DOHH2 (cell line): Measurements from ENCODE around the gene WNK1.
"Not testable (repeated sequence)": the region's sequence is repeated elsewhere in the genome, so short reads cannot be mapped to it uniquely, and the experiment has no call there.

ENCODE experiments used
- H3F3A ChIP-seq: fragments of 200-600 bp; sonication (generic), shearing (Covaris generic); 2 replicates; pipeline ENCODE4 v1.6.0; 2016; ENCODE audit warnings: antibody characterized with exemption, mild to moderate bottlenecking; ENCODE audit not compliant: control insufficient read depth, insufficient read depth
- H3K27ac ChIP-seq: fragments of 200-600 bp; sonication (generic); 2 replicates; pipeline ENCODE4 v1.5.1; 2014; ENCODE audit warnings: low read depth, mild to moderate bottlenecking, low read length, moderate library complexity
- H3K27me3 ChIP-seq: fragments of 200-600 bp; sonication (generic); 2 replicates; pipeline ENCODE4 v1.6.1; 2014; ENCODE audit warnings: mild to moderate bottlenecking, low read length, mixed read lengths; ENCODE audit not compliant: control insufficient read depth
- H3K36me3 ChIP-seq: fragments of 200-600 bp; sonication (generic); 2 replicates; pipeline ENCODE4 v1.6.1; 2014; ENCODE audit warnings: mild to moderate bottlenecking, low read length, moderate library complexity, mixed read lengths; ENCODE audit not compliant: control insufficient read depth
- H3K4me1 ChIP-seq: fragments of 200-600 bp; sonication (generic); 2 replicates; pipeline ENCODE4 v1.6.1; 2014; ENCODE audit warnings: mild to moderate bottlenecking, low read length, mixed read lengths; ENCODE audit not compliant: control insufficient read depth
- H3K4me2 ChIP-seq: fragments of 200-600 bp; sonication (generic); 2 replicates; pipeline ENCODE4 v1.6.0; 2014; ENCODE audit warnings: mild to moderate bottlenecking, low read length, moderate library complexity
- H3K4me3 ChIP-seq: fragments of 200-600 bp; sonication (generic); 2 replicates; pipeline ENCODE4 v1.5.1; 2014; ENCODE audit warnings: mild to moderate bottlenecking, low read length, mixed read lengths
- H3K79me2 ChIP-seq: fragments of 200-600 bp; sonication (generic); 2 replicates; pipeline ENCODE4 v1.6.1; 2014; ENCODE audit warnings: mild to moderate bottlenecking, low read length, mixed read lengths; ENCODE audit not compliant: control insufficient read depth
- H3K9me2 ChIP-seq: fragments of 200-600 bp; sonication (generic); replicated peaks from 2 replicates; pipeline ENCODE4 v1.6.1; 2014; ENCODE audit warnings: mild to moderate bottlenecking, low read length, mixed read lengths; ENCODE audit not compliant: control insufficient read depth
- H3K9me3 ChIP-seq: fragments of 200-600 bp; sonication (generic); 2 replicates; pipeline ENCODE4 v1.6.1; 2014; ENCODE audit warnings: antibody characterized with exemption, low read length, mixed read lengths; ENCODE audit not compliant: control insufficient read depth, insufficient read depth
- H4K20me1 ChIP-seq: fragments of 200-600 bp; sonication (generic); 2 replicates; pipeline ENCODE4 v1.6.0; 2014; ENCODE audit warnings: low read depth, mild to moderate bottlenecking, antibody characterized with exemption, low read length, moderate library complexity; ENCODE audit not compliant: control insufficient read depth, insufficient read depth
- EZH2phosphoT487 ChIP-seq: fragments of 200-600 bp; sonication (generic); IDR thresholded peaks from 2 replicates; pipeline ENCODE4 v1.6.1; 2017; ENCODE audit warnings: borderline replicate concordance, mild to moderate bottlenecking, antibody characterized with exemption, low read length, moderate library complexity, mixed read lengths
- TF ChIP-seq, protein P1 (sequence below): fragments of 200-600 bp; sonication (generic); IDR thresholded peaks from one replicate; pipeline ENCODE4 v1.5.1; 2014; ENCODE audit warnings: antibody characterized with exemption, mild to moderate bottlenecking, low read depth, low read length; ENCODE audit not compliant: poor library complexity, severe bottlenecking

The WNK1 gene

GRCh38 chr12:848173-848865 is 95.9 kb downstream of the WNK1 start:
- Histone ChIP-seq H3K9me2 (no peaks in the 10 kb centered on the region), H3K9me3 (no peaks in the 10 kb centered on the region), H3K4me1 (peaks cover 4% of the 10 kb centered on the region; the same call in 1 of the 2 replicates), H3K36me3 (peaks cover 11% of the 10 kb centered on the region), H4K20me1 (0 out of 2 replicates have a peak, but pooled peaks cover 3% of the 10 kb centered on the region), H3K4me2 (no peak overlapping the region), H3K27ac (no peak overlapping the region), H3K79me2 (peaks cover 47% of the 10 kb centered on the region), H3K27me3 (no peaks in the 10 kb centered on the region), H3K4me3 (no peak overlapping the region), H3F3A (0 out of 2 replicates have a peak, but pooled peaks cover 5% of the 10 kb centered on the region)
- TF ChIP-seq, protein P1, sequence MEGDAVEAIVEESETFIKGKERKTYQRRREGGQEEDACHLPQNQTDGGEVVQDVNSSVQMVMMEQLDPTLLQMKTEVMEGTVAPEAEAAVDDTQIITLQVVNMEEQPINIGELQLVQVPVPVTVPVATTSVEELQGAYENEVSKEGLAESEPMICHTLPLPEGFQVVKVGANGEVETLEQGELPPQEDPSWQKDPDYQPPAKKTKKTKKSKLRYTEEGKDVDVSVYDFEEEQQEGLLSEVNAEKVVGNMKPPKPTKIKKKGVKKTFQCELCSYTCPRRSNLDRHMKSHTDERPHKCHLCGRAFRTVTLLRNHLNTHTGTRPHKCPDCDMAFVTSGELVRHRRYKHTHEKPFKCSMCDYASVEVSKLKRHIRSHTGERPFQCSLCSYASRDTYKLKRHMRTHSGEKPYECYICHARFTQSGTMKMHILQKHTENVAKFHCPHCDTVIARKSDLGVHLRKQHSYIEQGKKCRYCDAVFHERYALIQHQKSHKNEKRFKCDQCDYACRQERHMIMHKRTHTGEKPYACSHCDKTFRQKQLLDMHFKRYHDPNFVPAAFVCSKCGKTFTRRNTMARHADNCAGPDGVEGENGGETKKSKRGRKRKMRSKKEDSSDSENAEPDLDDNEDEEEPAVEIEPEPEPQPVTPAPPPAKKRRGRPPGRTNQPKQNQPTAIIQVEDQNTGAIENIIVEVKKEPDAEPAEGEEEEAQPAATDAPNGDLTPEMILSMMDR = no peak
- no peak for TF ChIP-seq EZH2phosphoT487

DNA sequence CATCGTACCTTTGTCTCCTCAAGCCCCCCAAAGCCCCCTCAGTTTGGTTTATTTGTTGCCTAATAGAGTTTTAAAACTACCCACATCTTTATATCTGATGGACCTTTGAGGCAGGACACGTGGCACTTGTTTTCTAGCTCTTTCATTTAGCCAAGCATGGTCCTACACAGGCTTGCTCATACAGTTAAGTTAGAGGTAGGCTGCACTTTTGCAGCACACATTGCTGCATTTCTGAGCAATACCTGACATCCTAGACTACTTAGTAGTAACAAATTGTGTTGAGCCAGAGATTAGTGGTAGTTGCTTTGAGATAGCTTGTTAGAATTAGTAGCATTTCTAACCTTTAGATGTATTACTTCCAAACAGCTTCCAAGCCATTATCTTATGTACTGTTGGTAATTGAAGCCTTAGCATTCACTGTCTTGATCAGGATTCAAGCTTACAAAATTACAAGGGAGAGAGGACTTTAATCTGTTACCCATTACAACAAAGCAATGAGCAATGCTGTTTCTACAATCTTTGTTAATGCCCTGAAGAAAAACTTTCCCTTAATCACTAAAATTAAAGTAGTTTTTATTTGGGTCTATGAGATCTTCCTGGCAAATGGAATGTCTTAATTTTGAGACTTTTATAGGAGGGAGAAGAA is 96.6 kb downstream of the WNK1 start:
- Histone ChIP-seq H3K4me1 (peaks cover 4% of the 10 kb centered on the region; the same call in 1 of the 2 replicates), H3K36me3 (peaks cover 11% of the 10 kb centered on the region), H3K27me3 (no peaks in the 10 kb centered on the region), H3K27ac (no peak overlapping the region), H3K4me2 (no peak overlapping the region), H3K79me2 (peaks cover 54% of the 10 kb centered on the region), H3K9me3 (no peaks in the 10 kb centered on the region), H4K20me1 (0 out of 2 replicates have a peak, but pooled peaks cover 4% of the 10 kb centered on the region), H3K9me2 (no peaks in the 10 kb centered on the region), H3F3A (0 out of 2 replicates have a peak, but pooled peaks cover 5% of the 10 kb centered on the region), H3K4me3 (no peak overlapping the region)
- TF ChIP-seq EZH2phosphoT487 = no peak
- TF ChIP-seq, protein P1 = no peak

DNA sequence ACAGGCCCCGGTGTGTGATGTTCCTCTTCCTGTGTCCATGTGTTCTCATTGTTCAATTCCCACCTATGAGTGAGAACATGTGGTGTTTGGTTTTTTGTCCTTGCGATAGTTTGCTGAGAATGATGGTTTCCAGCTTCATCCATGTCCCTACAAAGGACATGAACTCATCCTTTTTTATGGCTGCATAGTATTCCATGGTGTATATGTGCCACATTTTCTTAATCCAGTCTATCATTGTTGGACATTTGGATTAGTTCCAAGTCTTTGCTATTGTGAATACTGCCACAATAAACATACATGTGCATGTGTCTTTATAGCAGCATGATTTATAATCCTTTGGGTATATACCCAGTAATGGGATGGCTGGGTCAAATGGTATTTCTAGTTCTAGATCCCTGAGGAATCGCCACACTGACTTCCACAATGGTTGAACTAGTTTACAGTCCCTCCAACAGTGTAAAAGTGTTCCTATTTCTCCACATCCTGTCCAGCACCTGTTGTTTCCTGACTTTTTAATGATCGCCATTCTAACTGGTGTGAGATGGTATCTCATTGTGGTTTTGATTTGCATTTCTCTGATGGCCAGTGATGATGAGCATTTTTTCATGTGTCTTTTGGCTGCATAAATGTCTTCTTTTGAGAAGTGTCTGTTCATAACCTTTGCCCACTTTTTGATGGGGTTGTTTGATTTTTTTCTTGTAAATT is 97.5 kb downstream of the WNK1 start:
- not testable (repeated sequence) for H3K27ac ChIP-seq, H3K9me2 ChIP-seq, H3K4me2 ChIP-seq, H3K4me3 ChIP-seq, H4K20me1 ChIP-seq, H3K4me1 ChIP-seq, H3K9me3 ChIP-seq, H3F3A ChIP-seq, H3K27me3 ChIP-seq
- H3K36me3 ChIP-seq = peaks cover 15% of the 10 kb centered on the region
- H3K79me2 ChIP-seq = peaks cover 58% of the 10 kb centered on the region
